ENCODE results near the gene LYSMD2. TPM values are rescaled to one million over a fixed set of nuclear protein-coding genes. Genes with fewer than 3 reads are reported as not detected.

Gene LYSMD2
- total and polyA plus RNA-seq, 2 of the 8 experiments (the other 6 are each of a cell fraction or from before 2014, with no cell fraction given) = 2.2 to 2.7 TPM

GRCh38 chr15:51699373-51699772, 38.1 kb downstream of the LYSMD2 start (continued):
- no peak for TF ChIP-seq CHD7 (IDR thresholded peaks at IDR 0.05; ENCODE audit: insufficient replicate concordance, low read length)
- TF ChIP-seq ATF3 (IDR thresholded peaks at IDR 0.05; ENCODE audit: insufficient read depth, low read depth, low read length) = no peak
- no peak for TF ChIP-seq SUZ12 (IDR thresholded peaks at IDR 0.05; ENCODE audit: low read length)

Measured in H1 (cell line).